HG03175 (cell line): ENCODE data around the gene MAB21L2.

Source experiments
- ATAC-seq: cut with Tn5 transposase; IDR thresholded peaks from one replicate; pipeline ENCODE4 v1.9.1; 2021; ENCODE audit warnings: mild to moderate bottlenecking, moderate library complexity; ENCODE audit not compliant: unreplicated experiment

MAB21L2 gene

GRCh38 chr4:150599547-150599946 lies 17.6 kb downstream of the MAB21L2 start:
- no peak for ATAC-seq

GRCh38 chr4:150600812-150601445 lies 19.0 kb downstream of the MAB21L2 start:
- ATAC-seq: no peak

GRCh38 chr4:150609131-150609530 lies 27.2 kb downstream of the MAB21L2 start:
- no peak for ATAC-seq

- ATAC-seq: no peak
Measured at GRCh38 chr4:150619042-150619441, 37.1 kb downstream of the MAB21L2 start.

- no peak for ATAC-seq
Measured at GRCh38 chr4:150624055-150624454, 42.1 kb downstream of the MAB21L2 start.

- no peak for ATAC-seq
Measured at GRCh38 chr4:150625033-150625432, 43.1 kb downstream of the MAB21L2 start.

- no peak for ATAC-seq
Measured at GRCh38 chr4:150628073-150628472, 46.1 kb downstream of the MAB21L2 start.

GRCh38 chr4:150632639-150633038 lies 50.7 kb downstream of the MAB21L2 start:
- ATAC-seq: no peak
